ENCODE measurements around the gene NDUFAF4. TPM values are rescaled to one million over a fixed set of nuclear protein-coding genes. Genes with fewer than 3 reads are reported as not detected.

NDUFAF4 gene
- total RNA-seq, 1 donor from 2014 or later, result 97.1 TPM

- Histone ChIP-seq H3K27ac (replicated peaks) (no peak overlapping the region), H3K4me3 (no peak overlapping the region), H3K27me3 (ENCODE audit: low read depth) (no peaks in the 10 kb centered on the region), H3K4me1 (peaks cover 7% of the 10 kb centered on the region), H3K36me3 (no peaks in the 10 kb centered on the region), H3K9me3 (replicated peaks) (peaks cover 16% of the 10 kb centered on the region)
- no peak for DNase-seq
- intact Hi-C loops (cut with micrococcal nuclease), result no loop called here
- TF ChIP-seq CTCF (IDR thresholded peaks at IDR 0.05; ENCODE audit: borderline replicate concordance), result no peak
Measured at GRCh38 chr6:96852605-96853004, 45.1 kb downstream of the NDUFAF4 start.

- peaks cover 23% of the 10 kb centered on the region for H3K9me3 ChIP-seq (replicated peaks)
- H3K36me3 ChIP-seq, result no peaks in the 10 kb centered on the region
- TF ChIP-seq CTCF (IDR thresholded peaks at IDR 0.05; ENCODE audit: borderline replicate concordance), result no peak
- H3K4me3 ChIP-seq, result no peak overlapping the region
- H3K27ac ChIP-seq (replicated peaks), result peak overlapping the region; percentile 35
- intact Hi-C loops (cut with micrococcal nuclease), result no loop called here
- DNase-seq, result no peak
- H3K27me3 ChIP-seq (ENCODE audit: low read depth), result no peaks in the 10 kb centered on the region
- H3K4me1 ChIP-seq, result peaks cover 5% of the 10 kb centered on the region
Measured at GRCh38 chr6:96851858-96852257, 45.8 kb downstream of the NDUFAF4 start.

GRCh38 chr6:96849615-96850014 lies 48.1 kb downstream of the NDUFAF4 start:
- intact Hi-C loops (cut with micrococcal nuclease), result no loop called here
- Histone ChIP-seq H3K27ac (replicated peaks) (no peak overlapping the region), H3K4me1 (no peaks in the 10 kb centered on the region), H3K9me3 (replicated peaks) (peaks cover 46% of the 10 kb centered on the region), H3K36me3 (no peaks in the 10 kb centered on the region), H3K4me3 (no peak overlapping the region), H3K27me3 (ENCODE audit: low read depth) (no peaks in the 10 kb centered on the region)
- no peak for TF ChIP-seq CTCF (IDR thresholded peaks at IDR 0.05; ENCODE audit: borderline replicate concordance)
- no peak for DNase-seq

DNA sequence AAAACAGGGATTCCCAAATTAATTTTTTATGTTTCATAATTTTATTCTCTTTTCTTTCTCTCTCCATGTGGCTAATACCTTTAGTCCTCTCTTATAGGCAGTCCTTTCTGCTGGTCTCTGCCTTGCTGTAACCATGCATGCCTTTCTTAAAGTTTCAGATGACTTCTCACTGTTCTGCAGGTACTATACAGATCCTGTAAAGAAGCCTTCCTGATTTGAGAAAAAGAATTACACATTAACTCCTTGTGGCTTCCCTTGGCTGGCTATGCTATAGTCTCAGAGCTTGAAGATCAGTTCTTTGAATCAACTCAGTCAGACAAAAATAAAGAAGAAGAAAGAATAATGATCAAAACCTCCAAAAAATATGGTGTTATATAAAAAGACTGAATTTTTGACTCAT lies 53.2 kb downstream of the NDUFAF4 start:
- no peak overlapping the region for H3K4me3 ChIP-seq
- H3K9me3 ChIP-seq (replicated peaks), result peaks cover 41% of the 10 kb centered on the region
- intact Hi-C loops (cut with micrococcal nuclease), result no loop called here
- TF ChIP-seq CTCF (IDR thresholded peaks at IDR 0.05; ENCODE audit: borderline replicate concordance), result no peak
- no peaks in the 10 kb centered on the region for H3K36me3 ChIP-seq
- no peak overlapping the region for H3K27ac ChIP-seq (replicated peaks)
- DNase-seq, result no peak
- H3K4me1 ChIP-seq, result no peaks in the 10 kb centered on the region
- no peaks in the 10 kb centered on the region for H3K27me3 ChIP-seq (ENCODE audit: low read depth)

- peaks cover 6% of the 10 kb centered on the region for H3K27me3 ChIP-seq (ENCODE audit: low read depth)
- H3K4me1 ChIP-seq, result peaks cover 16% of the 10 kb centered on the region
- no peak overlapping the region for H3K27ac ChIP-seq (replicated peaks)
- peaks cover 18% of the 10 kb centered on the region for H3K9me3 ChIP-seq (replicated peaks)
- no peaks in the 10 kb centered on the region for H3K36me3 ChIP-seq
- no peak overlapping the region for H3K4me3 ChIP-seq
- no peak for TF ChIP-seq CTCF (IDR thresholded peaks at IDR 0.05; ENCODE audit: borderline replicate concordance)
- intact Hi-C loops (cut with micrococcal nuclease), result no loop called here
- DNase-seq, result no peak
Measured at GRCh38 chr6:96841345-96841744, 56.3 kb downstream of the NDUFAF4 start.

Other genes with a start within 250 kb of the NDUFAF4 start
- gene GPR63, start 60.4 kb downstream of the NDUFAF4 start, total RNA-seq, result 1.0 TPM
- 2.2 TPM for gene KLHL32, start 26.8 kb upstream of the NDUFAF4 start, total RNA-seq